HG03571 (cell line): ENCODE measurements around the gene MYOD1.

Experiments
- ATAC-seq: cut with Tn5 transposase; IDR thresholded peaks from one replicate; pipeline ENCODE4 v1.9.1; 2021; ENCODE audit not compliant: unreplicated experiment

MYOD1 gene

DNA sequence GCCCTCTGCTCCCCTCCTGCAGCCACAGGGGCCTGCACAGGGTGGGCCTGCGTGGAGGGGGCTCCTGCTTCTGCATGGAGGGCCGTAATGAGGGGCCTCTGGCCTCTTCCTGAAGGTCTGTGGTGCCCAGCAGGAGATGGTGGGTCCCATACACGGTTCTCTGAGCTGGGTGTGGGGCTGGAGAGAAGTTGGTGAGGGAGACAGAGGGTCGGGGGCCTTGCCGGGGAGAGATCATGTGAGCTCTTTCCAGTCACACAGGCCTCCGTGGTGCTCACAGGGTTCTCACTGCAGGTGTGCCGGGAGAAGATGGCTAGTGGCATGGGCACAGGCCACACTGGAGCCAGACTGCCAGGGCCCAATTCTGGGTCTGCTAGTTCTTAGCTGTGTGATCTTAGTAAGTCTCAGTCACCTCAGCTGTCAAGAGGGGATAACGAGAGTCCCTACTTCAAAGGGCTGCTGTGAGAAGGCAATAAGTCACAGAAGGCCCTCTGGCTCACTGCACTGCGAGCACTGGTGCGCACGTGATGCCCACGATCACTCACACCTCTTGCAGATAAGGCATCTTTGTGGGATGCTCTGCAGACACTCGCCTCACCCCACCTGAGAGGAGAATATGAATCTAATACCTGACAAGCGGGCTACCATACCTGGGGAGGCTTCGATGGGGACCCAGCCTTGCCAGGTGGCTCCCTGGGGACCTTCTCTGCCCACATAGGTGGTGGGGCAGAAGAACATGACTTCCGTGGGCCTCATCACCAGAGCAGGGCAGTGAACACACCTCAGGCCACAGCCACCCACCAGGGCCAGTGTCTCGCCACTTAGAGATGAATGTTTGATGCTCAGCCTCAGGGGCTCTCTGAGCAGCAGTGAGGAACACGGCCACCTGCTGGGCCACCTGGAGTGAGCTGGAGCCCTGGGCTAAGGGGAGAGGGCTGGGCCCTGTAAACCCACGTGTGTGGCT, 29.7 kb downstream of the MYOD1 start:
- ATAC-seq = no peak

DNA sequence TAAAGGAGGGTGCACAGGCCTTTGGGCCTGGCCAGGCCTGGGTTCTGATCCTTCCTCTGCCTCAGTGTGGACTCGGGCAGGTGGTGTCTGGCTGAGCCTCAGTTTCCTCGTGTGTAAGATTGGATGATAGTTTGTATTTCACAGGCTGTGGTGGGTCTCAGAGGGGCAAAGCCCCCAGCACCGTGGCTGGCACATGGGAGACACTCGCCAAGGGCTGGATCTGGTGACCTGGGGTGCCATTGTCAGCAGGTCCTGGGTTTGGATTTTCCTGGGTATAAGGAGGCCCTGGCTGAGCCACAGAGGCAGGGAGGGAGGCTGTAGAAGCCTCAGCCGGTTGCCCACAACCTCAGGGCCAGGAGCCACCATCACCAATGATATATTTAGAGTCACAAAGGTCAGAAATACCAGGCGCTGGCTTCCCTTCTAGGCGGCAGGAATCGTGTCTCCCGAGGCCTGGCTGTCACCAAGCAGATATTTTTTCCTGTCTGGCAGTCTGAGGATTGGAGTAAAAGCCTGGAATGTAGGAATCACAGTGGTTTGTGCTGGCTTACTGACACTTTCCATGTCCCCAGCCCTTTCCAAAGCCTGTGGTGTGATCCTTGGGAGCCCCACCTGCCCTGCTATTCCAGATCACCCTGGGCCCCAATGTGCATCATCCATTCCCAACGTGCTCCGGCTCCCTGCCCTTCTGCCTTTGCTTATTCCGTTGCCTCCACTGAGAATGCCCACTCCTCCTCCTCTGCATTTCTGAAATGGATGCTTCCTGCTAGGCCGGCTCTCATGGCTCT, 30.8 kb downstream of the MYOD1 start:
- no peak for ATAC-seq

DNA sequence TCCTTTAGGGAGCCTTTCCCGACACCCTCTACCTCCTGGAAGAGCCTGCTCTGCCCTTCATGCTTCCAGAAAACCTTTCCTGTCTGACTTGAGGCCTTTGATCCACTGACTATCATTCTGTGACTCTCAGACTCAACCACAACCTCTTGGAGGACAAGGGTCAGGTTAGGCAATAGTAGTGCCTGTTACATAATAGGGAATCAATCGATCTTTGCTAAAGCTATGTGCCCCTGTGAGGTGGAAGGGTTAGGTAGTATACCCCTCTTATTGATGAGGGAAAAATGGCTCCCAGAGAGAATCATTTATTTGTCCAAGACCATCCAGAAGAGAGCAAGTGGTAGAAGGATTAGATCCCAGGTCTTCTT, 31.4 kb downstream of the MYOD1 start:
- ATAC-seq = no peak

DNA sequence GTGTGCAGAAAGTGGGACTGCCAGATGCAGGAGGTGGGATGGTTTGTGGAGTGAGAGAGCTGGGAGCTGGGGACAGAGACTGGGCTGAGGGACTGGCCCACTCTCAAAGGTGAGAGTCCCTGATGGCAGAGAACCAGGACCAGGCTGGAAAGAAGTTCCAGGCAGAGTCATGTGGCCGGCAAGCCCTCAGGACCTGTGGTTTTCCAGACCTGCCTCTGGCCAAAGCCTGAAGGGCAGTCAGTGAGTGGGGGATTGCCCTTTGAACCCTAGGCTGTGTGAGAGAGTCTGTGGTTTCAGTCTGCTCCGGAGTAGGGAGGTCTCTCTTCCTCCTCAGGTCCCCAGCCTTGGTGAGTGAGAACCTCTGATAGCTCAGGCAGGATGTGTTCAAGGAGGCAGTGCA, 32.2 kb downstream of the MYOD1 start:
- ATAC-seq = no peak

DNA sequence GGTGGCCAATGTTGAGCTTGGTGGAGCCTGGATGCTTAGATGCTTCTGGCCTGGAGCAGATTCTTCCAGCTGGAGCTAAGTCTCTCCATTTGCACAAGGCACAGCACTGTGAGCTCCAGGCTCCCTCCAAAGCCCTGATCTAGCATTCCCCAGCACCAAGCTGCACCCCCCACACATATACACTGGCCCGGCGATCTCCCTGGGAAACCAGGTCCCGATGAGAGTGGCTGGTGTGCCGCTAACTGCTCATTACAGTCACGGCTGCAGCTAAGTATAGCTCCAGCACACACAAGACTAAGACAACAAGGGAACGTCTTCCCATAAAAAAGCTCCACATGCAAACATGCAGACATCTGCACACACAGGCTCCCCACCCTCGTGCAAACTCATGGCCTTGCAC, 32.8 kb downstream of the MYOD1 start:
- ATAC-seq = no peak

DNA sequence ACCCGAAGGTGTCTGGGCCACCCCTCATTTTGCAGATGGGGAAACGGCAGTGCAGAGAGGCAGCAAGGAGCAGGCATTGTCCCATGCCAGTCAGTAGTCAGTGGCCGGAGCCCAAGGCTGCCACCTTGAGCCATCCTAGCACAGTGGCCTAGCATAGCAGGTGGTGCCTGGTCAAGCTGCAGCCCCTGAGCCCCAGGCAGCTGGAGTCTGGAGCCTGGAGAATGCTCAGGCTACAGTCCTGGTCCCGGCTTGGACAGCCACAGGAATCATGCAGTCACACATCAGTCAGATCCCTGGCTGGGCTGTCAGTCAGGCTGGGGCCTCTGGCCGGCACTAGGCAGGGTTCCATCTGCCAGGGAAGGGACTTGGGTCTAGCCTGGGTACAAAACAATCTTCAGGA, 33.8 kb downstream of the MYOD1 start:
- no peak for ATAC-seq

DNA sequence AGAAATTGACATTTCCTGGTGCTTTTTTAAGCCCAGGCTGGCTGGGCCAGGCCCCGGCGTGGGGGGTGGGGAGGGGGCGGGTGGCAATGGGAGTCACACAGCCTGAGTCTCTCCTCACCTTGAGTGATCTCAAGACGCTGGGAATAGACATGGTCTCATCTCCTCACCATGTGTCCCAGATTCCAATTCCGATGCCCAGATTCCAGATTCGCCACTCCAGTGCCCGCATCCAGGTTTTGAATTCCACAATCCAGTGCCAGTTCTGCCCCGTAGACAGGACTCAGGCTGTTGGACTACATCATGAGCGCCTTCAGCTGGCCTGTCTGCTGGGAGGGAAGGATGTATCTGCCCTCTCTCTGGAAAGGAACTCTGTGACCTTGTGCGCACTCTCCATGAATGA, 34.3 kb downstream of the MYOD1 start:
- ATAC-seq = no peak

DNA sequence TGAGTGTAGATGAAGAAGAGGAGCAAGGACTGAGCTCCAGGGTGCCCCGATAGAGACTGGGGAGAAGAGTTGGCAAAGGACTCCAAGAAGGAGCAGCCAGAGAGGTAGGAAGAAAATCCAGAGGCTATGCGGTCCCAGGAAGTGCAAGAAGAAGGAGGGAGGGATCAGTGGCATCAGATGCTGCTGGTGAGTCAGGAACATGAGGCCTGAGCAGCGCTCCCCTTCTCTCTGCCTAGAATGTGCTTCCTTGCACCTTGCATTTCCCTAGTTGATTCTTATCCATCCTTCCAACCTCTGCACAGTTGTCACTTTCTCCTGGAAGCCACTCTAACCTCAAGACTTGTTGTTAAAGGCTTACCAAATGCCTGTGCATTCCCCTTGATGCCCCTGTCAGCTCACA, 36.5 kb downstream of the MYOD1 start:
- no peak for ATAC-seq

DNA sequence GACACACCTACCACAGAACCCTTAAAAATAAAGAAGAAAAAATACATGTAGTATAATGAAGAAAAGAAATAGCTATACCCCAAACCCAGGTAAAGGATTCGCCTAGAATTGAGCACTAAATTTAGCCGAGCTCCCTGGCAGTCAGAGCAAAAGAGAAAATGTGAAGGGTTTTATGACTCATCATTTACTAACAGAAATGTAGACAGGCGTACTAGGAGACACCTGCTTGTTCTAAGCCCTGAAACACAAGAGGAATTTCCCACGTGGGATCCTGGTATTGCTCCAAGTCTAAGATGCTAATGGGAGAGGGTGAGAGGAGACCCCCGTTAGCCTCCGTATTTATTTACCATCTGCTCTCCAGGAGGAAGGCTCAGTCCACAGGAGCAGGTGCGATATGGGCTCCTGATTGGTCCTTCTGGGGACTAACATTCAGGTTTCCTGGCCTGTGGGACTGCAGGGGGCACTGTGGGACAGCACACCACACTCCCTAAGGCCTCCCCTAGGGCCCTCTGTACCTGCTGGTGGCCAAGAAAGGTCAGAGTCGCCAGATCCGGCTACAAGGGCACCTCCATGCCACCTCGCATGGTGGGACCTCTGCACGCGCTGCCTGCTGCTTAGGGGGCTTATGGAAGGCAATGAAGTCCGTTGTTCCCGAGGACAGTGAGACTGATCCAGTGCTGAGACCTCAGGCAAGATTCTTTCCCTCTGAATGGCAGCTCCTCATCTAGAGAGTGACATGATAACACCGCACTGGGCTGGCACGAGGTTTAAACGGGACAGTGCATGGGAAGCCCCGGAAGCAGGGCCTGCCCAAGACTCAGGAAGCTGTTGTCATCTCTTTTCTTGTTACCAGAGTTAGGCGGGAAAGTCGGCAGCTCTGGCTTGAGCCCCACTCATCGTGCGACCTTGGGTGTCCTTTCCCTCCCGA, 41.0 kb downstream of the MYOD1 start:
- no peak for ATAC-seq

DNA sequence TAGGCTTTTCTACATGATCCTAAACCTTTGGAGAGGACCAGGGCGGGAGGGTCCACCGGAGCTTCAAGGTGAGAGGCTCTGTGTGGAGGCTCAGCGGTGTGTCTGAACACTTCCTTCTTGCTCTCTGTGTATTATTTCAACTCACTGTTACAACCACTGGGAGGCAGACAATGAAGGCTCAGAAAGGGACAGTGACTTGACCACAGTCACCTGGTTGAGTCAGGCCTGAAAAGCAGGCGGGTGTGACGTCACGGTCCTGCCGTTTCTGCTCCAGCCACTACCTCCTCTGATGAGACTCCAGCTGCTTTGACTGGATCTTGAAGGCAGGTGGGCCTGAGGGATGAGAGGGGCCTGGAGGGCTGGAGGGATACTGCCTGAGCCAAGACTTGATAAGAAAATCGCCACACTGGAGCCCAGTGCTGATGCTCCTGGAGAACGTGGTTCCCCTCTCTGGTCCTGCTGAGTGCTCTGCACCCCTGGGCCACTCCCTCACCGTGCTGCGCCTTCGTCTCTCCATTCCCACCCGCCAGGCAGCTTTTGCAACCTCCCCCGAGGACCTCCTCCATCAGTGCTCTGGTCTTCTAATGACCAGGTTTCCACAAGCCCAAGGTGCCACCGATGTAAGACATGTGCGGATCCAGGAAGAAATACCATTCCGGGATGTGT, 43.1 kb downstream of the MYOD1 start:
- ATAC-seq = no peak

DNA sequence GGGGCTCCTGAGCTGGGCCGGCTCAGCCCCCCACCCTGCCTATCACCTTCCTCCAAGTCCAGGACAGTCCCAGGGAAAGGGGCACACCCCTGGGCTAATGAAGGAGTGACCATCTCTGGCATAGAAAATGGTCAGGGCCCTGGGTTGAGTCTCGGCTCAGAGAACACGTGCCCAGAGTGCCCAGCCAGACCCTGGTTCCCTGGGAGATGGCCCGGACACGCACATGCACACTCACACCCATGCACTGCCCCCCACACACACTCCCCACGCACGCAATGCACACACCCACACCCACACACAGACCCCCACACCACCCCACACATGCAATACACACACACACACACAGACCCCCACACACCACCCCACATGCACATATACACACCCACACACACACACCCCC, 43.9 kb downstream of the MYOD1 start:
- ATAC-seq = no peak

DNA sequence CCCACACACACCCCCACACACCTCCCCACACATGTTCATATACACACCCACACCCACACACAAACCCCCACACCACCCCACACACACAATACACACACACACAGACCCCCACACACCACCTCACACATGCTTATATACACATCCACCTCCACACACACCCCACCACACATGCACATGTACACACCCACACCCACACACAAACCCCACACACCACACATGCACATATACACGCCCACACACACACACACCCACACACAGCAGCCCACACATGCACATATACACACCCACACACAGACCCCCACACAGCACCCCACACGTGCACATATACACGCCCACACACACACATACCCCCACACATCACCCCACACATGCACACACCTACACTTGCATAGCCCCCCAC, 44.3 kb downstream of the MYOD1 start:
- ATAC-seq = no peak

DNA sequence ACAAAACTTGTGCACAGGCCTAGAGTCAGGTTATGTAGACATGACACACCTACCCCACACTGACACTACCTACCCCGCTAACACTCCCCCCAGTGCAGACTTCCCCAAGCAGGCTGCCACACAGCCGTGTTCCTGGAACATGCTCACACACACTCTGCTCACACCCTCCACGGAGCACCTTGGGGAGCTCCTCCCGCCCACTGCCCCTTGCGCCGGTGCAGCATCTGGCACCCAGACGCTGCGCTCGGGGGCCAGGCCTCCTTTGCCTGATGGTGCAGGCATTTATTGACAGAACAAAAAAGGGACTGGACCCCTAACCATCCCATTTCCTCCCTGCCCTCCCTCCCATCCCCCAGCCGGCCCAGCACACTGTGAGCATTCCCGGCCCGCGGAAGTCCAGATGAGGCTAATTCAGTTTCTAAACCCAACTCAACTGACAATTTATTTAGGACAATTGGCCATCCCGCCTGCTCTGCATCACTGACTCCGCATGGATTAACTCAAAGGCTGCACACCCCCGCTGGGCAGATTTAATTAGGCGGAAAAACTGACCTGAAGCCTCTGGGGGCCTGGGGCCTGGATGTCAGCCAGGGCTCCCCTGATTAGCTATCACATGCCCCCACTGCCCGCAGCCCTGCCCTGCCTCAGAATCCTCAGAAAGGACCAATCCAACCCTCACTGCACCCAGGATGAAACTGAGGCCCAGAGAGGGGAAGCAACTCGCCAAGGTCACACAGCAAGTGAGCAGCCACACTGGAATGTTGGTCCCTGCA, 45.3 kb downstream of the MYOD1 start:
- ATAC-seq = no peak

DNA sequence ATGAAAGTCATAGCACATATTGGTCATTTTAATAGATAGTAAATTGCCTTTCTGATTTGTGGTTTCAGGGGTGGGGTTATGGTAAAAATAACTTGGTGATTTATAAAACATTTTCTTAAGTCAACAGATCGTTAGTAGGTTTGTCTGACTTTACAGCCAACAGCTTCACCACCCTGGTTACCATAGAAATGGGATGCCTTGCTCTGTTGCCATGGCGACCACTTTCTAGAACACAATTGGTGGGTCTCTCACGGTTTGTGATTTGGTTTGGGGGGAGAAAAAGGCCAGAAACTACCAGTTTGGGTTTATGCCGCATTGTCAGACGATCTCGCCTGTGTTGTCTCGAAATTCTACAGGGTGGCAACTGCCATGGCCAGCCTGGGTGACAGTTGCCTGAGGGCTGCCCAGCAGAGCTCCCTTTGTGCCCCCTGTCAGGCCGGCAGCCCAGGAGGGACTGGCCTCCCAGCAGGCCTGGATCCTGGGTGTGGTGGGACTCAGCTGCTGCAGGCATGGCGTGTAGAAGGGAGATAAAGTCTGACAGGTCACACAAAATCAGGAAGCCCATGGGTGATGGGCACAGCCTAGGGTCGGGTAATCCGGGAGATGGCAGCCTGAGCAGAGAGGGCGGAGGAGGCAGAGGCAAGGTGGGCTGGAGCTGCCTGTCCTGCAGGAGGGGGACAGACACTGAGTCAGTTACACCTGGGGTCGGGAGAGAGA, 46.1 kb downstream of the MYOD1 start:
- no peak for ATAC-seq

DNA sequence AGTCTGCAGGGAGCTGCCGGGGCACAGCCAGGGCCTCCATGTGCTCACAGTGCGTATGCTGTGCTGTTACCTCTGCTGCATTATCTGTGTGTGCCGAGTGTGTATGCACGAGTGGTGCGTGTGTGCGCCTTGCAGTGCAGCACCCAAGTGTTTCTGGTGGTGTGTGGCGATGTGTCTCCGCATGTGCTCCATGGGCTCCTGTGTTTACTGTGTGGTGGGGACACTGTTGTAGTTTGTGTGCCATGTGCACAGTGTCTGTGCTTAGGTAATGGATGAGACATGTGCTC, 46.6 kb downstream of the MYOD1 start:
- ATAC-seq = no peak

DNA sequence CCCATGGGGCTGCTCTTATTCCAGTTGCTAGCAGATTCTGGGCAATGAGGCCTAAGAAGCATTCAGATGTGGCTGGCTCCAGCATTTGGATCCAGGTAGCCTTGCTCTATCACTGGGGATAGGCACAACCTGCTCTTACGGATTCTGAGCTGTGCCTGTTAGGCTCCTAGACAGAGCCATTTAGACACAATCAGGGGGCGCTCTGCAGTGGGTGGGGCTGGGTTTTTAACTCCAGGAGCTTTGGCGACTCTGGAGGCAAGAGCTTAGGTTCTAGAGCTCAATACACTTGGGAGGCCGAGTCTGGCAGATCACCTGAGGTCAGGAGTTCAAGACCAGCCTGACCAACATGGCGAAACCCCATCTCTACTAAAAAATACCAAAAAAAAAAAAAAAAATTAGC, 47.2 kb downstream of the MYOD1 start:
- ATAC-seq = no peak

DNA sequence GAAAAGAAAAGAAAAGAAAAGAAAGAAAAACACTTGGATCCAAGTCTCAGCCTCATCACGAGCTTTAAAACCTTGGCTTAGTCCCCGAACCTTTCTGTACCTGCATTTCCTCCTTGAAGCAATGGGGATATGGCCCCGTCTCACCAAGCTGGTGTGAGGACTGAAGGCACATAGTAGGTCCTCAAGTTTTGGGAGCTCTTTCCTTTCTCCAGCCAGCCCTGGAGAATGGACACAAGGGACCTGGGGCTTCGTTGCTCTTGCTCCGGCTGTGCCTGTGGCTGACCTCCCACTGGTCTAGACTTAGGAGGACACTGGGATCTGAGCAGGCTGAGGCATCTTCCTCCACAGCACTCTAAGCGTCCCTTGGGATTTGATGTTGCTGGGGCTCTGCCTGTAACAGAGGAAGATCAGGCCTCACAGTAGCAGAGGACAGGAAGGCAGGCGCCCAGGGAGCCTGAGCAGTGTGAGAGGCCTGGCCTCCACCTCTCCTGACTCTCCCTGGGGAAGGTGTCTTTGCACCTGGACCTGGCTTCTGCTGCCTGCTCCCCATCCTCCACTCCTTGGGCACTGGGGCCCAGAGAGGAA, 48.0 kb downstream of the MYOD1 start:
- ATAC-seq = no peak

DNA sequence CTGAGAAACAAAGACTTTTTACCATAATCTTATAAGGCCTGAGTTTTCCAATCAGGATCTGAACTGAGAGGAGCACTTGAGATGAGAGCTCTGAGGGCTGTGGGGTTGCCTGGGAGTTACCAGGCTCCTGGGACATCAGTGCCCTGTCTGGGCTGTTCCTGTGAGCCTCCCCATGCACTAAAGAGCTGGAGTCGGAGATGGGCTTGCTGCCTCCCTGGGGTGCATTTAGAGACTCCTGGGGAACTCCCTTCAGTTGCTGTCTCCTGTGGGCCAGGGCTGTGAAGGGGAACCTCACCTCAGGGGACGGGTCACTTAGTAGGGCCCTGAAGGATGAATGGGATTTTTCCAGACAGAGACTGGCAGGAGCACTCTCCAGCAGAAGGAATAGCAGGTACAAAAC, 48.5 kb downstream of the MYOD1 start:
- ATAC-seq = no peak

DNA sequence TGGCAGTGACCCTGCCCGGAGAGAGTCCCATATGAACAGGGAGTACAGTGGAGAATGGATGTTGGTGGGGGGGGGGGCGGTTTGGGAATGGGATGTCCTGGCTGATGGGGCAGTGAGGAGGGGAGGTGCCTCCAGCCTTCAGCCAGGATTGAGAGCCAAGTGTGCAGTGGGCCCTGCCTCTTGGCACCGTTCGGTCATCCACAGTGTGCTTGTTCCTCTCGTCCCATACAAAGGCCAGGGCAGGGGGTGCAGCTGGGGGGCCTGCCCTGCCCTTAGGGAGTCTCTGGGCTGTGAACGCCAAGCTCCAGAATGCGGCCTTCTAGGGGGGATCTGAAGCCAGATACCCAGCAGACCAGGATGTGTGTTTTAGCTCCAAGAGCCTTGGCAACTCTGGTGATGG, 49.2 kb downstream of the MYOD1 start:
- no peak for ATAC-seq
